ENCODE results near the gene DFFB. TPM values are rescaled to one million over a fixed set of nuclear protein-coding genes. Genes with fewer than 3 reads are reported as not detected.

DFFB gene
- total RNA-seq, 3 donors from 2014 or later (not counting 1 experiment from before 2014, with no cell fraction given) = 18.3 to 27.8 (median 18.5) TPM

DNA sequence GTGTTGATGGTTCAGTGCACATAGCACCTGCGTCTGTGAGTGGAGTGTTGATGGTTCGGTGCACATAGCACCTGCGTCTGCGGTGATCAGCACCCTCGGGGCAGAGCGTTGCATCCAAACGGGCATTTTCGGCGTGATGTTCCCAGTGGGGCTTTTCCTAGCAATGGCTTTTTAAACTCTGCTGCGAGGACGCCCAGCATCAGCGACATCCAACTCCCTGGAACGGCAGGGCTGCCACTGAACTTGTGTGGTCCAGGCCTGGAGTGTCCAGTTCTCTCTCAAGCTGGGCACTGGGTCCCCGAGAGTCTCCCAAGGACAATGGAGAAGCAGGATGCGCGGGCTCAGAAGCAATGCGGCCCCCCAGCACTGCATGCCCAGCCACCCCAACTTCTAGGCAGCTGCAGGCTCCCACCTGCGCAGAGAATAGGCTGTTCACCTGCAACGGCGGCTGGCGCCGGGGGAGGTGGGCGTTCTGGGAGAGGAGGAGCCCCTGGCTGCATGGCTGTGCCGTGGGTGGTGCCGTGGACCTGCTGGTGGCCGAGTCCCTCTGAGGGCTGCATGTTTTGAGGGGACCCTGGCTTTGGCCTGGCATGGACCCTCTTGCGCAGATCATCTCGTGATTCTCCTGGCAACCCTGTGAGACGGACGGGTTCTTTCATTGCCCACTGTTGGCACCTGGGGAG is 52.9 kb downstream of the DFFB start:
- Mint-ChIP-seq H3K36me3 (no peaks in the 10 kb centered on the region), H3K4me1 (no peaks in the 10 kb centered on the region), H3K9me3 (no peaks in the 10 kb centered on the region), H3K4me3 (no peak overlapping the region), H3K27me3 (ENCODE audit: low read depth in 2 of 2) (peaks cover 0 to 11% of the 10 kb centered on the region in 2 donors), H3K27ac (no peak overlapping the region)
- no peaks in the 10 kb centered on the region for H3K36me3 ChIP-seq (ENCODE audit: control insufficient read depth, insufficient read depth, low read length)
- H3K27ac ChIP-seq (ENCODE audit: low read length) = no peak overlapping the region
- ATAC-seq (no peak), DNase-seq (no peak)
- TF ChIP-seq, protein P1, sequence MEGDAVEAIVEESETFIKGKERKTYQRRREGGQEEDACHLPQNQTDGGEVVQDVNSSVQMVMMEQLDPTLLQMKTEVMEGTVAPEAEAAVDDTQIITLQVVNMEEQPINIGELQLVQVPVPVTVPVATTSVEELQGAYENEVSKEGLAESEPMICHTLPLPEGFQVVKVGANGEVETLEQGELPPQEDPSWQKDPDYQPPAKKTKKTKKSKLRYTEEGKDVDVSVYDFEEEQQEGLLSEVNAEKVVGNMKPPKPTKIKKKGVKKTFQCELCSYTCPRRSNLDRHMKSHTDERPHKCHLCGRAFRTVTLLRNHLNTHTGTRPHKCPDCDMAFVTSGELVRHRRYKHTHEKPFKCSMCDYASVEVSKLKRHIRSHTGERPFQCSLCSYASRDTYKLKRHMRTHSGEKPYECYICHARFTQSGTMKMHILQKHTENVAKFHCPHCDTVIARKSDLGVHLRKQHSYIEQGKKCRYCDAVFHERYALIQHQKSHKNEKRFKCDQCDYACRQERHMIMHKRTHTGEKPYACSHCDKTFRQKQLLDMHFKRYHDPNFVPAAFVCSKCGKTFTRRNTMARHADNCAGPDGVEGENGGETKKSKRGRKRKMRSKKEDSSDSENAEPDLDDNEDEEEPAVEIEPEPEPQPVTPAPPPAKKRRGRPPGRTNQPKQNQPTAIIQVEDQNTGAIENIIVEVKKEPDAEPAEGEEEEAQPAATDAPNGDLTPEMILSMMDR (IDR thresholded peaks at IDR 0.05) = no peak
- intact Hi-C loops (cut with micrococcal nuclease) = no loop called here
- H3K4me1 ChIP-seq (ENCODE audit: control insufficient read depth, insufficient read depth, low read length) = peaks cover 8% of the 10 kb centered on the region
- H3K27me3 ChIP-seq (ENCODE audit: control insufficient read depth, insufficient read depth, low read length) = peaks cover 3% of the 10 kb centered on the region
- H3K4me3 ChIP-seq (ENCODE audit: low read length) = no peak overlapping the region
- H3K9me3 ChIP-seq (ENCODE audit: control insufficient read depth, insufficient read depth, low read length) = no peaks in the 10 kb centered on the region
- 76% methylated on average over 30 of the region's 30 CpGs for WGBS (ENCODE audit: insufficient coverage)

DNA sequence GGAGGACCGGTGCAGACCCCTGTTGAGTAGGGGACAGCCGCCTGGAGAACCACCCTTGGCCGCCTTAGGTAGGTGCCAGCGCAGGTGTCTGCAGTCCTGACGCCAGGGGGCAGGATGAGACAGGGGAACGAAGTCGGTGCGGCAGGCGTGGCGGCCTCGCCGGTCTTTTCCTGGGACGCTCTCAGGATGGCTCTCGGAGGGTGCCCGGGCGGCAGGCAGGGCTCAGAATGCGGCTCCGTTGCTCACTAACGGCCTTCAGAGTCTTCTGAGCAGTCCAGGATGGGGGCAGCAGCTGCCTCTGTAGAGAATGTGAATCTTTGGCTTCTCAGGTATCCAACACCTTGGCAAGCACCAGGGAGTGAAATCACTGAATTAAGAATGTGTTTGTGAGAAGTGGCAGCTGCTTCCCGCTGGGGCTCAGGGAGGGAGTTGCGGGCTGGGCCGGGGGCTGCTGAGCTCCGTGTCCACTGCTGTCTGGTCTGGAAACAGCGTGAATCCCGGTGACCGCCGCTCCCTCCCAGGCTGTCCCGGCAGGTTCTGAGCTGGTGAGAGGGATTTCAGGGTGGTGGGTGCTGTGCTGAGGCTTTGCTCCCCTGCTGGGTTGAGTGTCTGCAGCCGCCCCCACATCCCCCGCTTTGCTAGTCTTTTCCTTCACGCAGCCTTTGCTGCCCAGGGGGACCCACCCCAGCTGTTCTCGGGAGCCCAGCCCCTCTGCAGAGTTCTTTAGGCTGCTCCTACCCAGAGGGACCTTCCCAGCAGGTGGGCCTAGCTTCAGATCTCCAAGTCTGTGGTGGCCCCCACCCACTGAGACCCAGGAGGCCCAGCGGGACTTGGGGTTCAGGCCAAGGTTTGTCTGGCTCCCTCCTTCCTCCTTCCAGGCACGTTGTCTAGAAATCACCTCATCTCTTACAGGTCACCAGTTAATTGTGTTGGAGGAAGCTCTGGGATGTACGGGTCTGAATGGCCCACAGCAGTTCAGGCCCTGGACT is 53.9 kb downstream of the DFFB start:
- H3K4me1 Mint-ChIP-seq = no peaks in the 10 kb centered on the region
- WGBS (ENCODE audit: insufficient coverage) = 22% methylated on average over 34 of the region's 35 CpGs
- peaks cover 0 to 11% of the 10 kb centered on the region in 2 donors for H3K27me3 Mint-ChIP-seq (ENCODE audit: low read depth in 2 of 2)
- TF ChIP-seq, protein P1 (IDR thresholded peaks at IDR 0.05) = peak; percentile 65
- no peaks in the 10 kb centered on the region for H3K36me3 Mint-ChIP-seq
- no peak overlapping the region for H3K27ac Mint-ChIP-seq
- intact Hi-C loops (cut with micrococcal nuclease) = no loop called here
- Histone ChIP-seq H3K27ac (ENCODE audit: low read length) (no peak overlapping the region), H3K9me3 (ENCODE audit: control insufficient read depth, insufficient read depth, low read length) (no peaks in the 10 kb centered on the region), H3K27me3 (ENCODE audit: control insufficient read depth, insufficient read depth, low read length) (peaks cover 3% of the 10 kb centered on the region), H3K4me3 (ENCODE audit: low read length) (no peak overlapping the region), H3K4me1 (ENCODE audit: control insufficient read depth, insufficient read depth, low read length) (peaks cover 8% of the 10 kb centered on the region), H3K36me3 (ENCODE audit: control insufficient read depth, insufficient read depth, low read length) (no peaks in the 10 kb centered on the region)
- H3K4me3 Mint-ChIP-seq = no peak overlapping the region
- no peaks in the 10 kb centered on the region for H3K9me3 Mint-ChIP-seq
- peak; percentile 61 to 87 for DNase-seq
- peak; percentile 59 to 92 (median 87) for ATAC-seq

DNA sequence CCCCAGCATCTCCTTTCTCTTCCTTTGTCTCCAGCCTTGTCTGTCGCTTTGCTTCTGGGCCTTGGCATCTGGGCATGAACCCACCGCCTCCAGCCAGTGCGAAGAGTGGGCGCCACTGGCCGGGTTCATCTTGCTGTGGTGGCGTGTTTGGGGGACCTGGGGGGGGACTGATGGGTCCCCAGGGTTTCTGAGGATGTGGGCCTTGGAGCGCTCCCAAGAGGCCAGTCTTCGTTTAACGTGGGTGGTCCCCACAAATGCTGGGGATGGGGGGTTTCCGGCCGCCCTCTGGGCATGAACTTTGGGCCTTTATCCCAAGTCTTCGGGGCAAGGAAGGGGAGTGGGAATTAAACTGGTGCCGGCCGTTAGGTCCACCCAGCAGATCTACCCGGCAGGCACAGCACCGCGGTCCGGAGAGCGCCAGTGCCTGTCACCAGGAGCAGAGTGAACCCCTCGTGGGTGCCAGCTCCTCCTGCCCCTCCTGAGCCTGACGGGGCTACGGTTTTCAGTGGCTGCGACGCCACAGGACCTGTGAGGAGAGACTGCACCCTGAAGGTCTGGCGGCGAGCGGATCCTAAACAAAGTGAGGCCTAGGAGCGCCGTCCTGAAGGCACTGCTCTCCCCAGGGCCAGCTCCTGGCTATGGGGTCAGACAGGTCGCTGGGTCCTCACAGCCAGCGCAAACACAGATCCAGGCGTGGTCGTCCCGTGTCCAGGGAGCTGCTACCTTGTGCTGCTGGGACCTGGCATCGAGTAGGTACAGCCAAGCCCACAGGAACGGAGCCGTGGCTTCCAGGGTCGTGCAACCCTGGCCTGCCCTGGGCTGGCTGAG is 54.9 kb downstream of the DFFB start:
- Histone ChIP-seq H3K36me3 (ENCODE audit: control insufficient read depth, insufficient read depth, low read length) (no peaks in the 10 kb centered on the region), H3K9me3 (ENCODE audit: control insufficient read depth, insufficient read depth, low read length) (no peaks in the 10 kb centered on the region), H3K4me1 (ENCODE audit: control insufficient read depth, insufficient read depth, low read length) (peaks cover 8% of the 10 kb centered on the region), H3K27ac (ENCODE audit: low read length) (no peak overlapping the region), H3K27me3 (ENCODE audit: control insufficient read depth, insufficient read depth, low read length) (peaks cover 3% of the 10 kb centered on the region), H3K4me3 (ENCODE audit: low read length) (no peak overlapping the region)
- Mint-ChIP-seq H3K4me3 (no peak overlapping the region), H3K9me3 (no peaks in the 10 kb centered on the region), H3K27me3 (ENCODE audit: low read depth in 2 of 2) (peaks cover 0 to 10% of the 10 kb centered on the region in 2 donors), H3K4me1 (no peaks in the 10 kb centered on the region), H3K36me3 (no peaks in the 10 kb centered on the region), H3K27ac (no peak overlapping the region)
- TF ChIP-seq, protein P1 (IDR thresholded peaks at IDR 0.05) = no peak
- intact Hi-C loops (cut with micrococcal nuclease) = no loop called here
- no peak for DNase-seq
- WGBS (ENCODE audit: insufficient coverage) = 90% methylated on average over 38 of the region's 38 CpGs
- no peak for ATAC-seq

Measured in natural killer cell (primary cell).